Right forelimb (tissue), 1 donor: ENCODE results near the gene CD47.
A peak's percentile ranks its signal among the peaks of the same experiment; 100 is the strongest.

Source experiments
- DNase-seq: peaks from one replicate; pipeline ENCODE4 v3.0.0-alpha.2; 2018

Gene CD47

GRCh38 chr3:108090701-108091497 lies at the start of gene CD47:
Gene CD47, minus strand, starts transcription at chr3:108091031. Its CDS starts 123 bp downstream, at chr3:108090908.
- peak; percentile 97 for DNase-seq

DNA sequence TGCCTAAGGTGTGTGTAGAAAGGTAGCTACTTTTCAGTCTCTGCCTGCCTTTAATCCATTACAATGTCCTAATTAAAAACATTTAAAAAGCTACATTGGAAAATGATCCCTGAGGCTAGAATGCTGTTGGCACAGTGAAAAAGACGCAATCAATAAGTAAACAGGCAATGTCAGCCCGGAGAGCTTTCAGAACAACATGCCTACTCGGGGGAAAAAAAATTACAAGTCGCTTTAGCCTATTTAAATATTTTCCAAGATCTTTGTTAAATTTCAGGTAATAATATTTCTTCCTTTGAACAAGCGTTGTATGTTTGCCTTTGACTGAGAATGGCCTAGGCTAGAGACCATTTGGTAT lies 46.6 kb upstream of the CD47 start:
- no peak for DNase-seq

DNA sequence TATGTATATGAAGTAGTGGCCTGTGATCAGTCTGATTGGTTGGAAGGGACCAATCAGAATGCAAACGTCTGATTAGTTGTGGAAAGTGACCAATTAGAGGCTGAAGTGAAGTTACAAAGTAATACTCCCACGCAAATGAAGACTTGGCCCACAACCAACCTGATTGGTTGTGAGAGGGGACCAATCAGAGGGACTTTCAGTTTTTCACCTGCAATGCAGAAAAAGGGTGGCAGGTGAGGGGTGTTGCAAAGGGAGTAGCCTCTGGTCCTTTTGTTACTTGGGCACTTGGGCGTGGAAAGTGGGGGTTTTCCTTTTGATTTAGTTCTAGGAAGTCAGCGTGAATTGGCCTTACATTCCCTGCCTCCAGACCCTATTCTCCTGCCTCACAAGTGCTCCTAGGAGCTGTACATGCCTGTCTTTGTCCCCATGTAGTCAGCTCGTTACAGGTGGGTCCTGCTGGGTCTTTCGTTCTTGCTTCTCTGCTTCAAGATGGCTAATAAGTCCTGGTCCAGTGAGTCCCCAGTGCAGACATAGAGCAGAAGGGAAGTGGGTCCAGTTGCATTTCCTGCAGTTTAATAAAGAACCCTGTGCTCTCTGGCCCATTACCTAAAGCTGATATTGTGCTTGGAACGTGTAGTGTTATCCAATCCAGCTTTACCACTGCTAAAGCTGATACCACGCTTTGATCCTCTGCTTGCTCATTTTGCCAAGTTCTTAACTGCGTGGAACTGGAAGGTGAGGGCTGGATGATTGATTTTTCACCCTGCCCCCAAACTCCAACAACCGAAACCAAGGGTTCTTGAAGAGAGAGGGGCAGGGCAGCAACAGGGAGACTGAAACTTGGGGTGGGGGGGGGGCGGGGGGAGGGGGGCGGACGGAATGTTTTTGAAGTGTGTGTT lies 46.0 kb upstream of the CD47 start:
- no peak for DNase-seq

DNA sequence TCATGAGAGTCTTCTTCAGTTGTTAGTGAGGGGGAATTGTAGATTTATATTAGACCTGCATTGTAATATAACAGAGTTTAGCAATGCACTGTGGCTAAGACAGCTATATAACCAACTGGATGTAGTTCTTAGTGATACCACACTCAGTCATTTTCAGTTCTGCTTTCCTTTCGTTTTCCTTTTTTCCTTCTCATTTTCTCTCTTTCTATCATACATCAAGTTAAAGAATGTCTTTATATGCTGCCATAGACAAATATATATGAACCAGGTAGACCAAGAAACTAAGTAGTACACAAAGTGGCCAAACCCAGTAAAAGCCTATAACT lies 43.7 kb upstream of the CD47 start:
- no peak for DNase-seq

GRCh38 chr3:108133858-108134554 lies 43.2 kb upstream of the CD47 start:
- DNase-seq = no peak

DNA sequence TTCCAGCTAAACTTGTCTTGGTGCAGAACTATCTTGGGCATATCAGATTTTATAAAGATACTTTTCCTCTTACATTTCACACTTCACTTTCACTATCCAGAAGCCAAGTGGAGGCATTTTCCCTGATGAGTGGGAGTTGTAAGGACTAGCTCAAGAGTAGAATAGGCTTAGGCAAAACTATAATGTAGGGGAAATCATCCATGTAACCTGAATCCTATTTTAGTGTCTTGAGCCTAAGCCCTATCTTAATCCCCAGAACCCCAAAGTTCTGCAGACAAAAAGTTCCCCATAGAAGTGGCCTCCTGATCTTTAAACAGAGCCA lies 42.2 kb upstream of the CD47 start:
- no peak for DNase-seq

GRCh38 chr3:108131475-108132134 lies 40.8 kb upstream of the CD47 start:
- no peak for DNase-seq

DNA sequence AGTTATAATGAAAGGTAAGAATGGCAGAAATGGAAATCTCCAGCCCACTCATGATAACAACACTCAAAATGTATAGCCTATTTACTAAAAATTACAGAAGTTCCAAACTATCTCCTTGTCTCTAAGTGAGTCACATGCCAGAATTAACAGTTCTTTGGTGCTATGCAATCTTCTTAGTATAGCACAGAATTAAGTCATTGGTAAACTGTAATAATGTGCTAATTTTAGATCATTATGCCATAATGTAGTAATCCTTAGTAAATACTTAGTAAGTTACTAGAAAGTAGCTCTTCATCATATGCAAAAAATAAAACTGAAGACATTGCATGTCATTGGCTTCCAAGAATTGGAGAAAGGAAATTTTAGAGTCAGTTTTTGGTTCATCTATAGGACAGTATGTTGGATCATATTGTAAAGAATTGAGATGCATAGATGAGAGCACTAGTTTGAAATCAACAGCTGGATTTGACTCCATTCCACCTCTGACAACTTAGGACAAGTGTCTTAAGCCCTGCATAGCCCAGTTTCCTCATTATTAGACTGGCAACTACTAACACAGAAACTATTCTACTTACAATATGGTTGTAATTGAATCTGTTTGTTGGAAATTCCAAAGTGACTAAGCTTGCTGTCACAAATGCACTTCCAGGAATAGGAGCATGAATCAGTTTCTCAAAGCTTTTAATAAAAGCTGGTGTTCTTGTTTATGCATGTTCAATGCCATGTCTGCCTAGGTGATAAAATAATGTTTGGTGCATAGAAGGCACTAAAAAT lies 40.1 kb upstream of the CD47 start:
- DNase-seq = no peak

DNA sequence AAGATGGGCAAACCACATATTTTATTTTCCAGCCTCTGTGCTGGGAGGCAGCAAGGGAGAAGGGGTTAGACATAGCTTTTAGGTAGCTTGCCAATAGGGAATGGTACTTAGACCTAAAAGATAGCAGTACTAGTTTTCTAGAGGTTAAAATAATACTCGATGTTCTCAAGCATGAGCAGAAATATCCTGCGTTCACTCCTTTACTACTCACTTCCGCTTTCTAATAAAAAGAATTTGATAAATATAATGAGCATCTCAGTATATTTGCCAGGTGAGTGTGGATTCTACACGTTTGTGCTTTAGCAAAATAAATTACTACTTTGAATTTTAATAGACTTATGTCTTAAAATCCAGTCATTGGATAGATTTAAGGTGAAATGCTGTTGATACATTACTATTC lies 39.4 kb upstream of the CD47 start:
- no peak for DNase-seq

- no peak for DNase-seq
Observed at GRCh38 chr3:108127301-108127988, 36.6 kb upstream of the CD47 start.

- DNase-seq = no peak
Observed at GRCh38 chr3:108126348-108126747, 35.5 kb upstream of the CD47 start.

- DNase-seq = no peak
Observed at GRCh38 chr3:108125550-108126071, 34.8 kb upstream of the CD47 start.

GRCh38 chr3:108125153-108125543 lies 34.3 kb upstream of the CD47 start:
- DNase-seq = no peak

GRCh38 chr3:108124337-108125152 lies 33.7 kb upstream of the CD47 start:
- no peak for DNase-seq

GRCh38 chr3:108123326-108123725 lies 32.5 kb upstream of the CD47 start:
- no peak for DNase-seq

GRCh38 chr3:108122276-108122675 lies 31.4 kb upstream of the CD47 start:
- no peak for DNase-seq

- no peak for DNase-seq
Observed at GRCh38 chr3:108119398-108120104, 28.7 kb upstream of the CD47 start.

DNA sequence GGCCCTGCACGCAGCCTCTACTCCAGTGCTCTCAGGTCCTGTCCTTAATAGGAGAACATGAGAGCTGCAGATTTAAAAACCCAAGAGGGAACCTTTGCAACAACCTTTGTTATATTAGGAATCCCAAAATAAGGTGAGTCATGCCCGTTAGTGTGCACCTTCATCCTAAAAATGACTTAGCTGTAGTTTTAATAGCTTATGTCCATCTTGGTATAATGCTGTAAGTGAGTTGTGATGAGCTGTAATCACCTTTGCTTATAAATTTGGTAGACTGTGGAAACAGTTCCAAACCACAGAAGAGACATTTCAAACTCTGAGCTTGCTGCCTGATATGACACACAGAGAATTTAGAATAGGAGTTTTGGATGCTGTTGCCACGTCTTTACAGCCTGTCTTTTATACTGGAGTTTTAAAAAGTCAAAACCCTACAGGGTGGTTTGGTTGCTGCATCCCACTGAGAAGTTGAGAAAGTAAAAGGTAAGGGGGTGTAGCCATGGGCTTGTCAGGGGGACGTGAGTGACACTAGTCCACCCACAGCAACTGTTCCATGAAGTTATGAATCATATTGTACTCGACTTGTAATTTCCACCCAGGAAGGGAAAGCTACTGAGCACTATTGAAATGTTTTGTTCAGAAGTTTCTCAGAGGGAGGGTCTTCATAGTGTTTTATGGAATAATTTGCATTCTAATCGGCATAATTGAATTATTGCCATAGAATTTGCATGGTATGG lies 27.4 kb upstream of the CD47 start:
- DNase-seq = no peak

DNA sequence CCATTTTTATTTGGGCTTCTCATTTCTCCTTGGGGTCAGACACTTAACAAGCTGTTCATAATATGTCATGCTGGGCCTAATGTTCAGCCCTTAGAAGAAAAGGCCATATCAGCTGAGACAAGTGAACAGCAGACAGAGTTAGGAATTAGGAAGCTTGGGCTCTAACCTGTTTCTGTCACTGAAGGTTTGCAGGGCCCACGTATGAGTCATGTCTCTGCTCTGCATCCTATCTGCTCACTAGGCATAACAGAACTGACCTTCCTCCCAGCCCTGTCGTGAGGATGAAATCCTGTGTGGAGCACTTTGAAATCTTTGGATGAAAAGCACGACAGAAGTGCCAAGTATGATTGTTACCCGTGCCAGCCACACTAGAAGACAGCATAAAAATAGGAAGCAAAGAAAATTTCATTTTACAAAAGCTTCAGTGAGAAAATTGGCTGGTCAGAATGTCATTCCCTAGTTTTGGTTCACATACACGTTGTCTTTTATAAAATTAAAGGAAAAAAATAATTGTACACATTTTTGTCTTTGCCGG lies 26.5 kb upstream of the CD47 start:
- no peak for DNase-seq
